ENCODE measurements around the gene GJC2. TPM values are rescaled to one million over a fixed set of nuclear protein-coding genes. Genes with fewer than 3 reads are reported as not detected.
A peak's percentile ranks its signal among the peaks of the same experiment; 100 is the strongest.

Gene GJC2
- total and polyA plus RNA-seq, 2 donors (not counting 1 experiment from before 2014, with no cell fraction given) = 0.16 to 0.30 TPM

- Histone ChIP-seq H2AFZ (ENCODE audit: insufficient read depth, low read depth, low read length, poor library complexity, severe bottlenecking) (no peak overlapping the region), H3K9ac (ENCODE audit: low read length) (peak overlapping the region; percentile 92), H3K79me2 (ENCODE audit: control insufficient read depth, insufficient read depth, low read length) (peaks cover 63% of the 10 kb centered on the region), H3K27me3 (replicated peaks in 1 of 4; ENCODE audit: control extremely low read depth in 1 of 4, control insufficient read depth in 3 of 4, insufficient read depth in 4 of 4, low read length in 3 of 4) (no peaks in the 10 kb centered on the region), H3K36me3 (replicated peaks in 1 of 2; ENCODE audit: control extremely low read depth in 1 of 2, control insufficient read depth in 1 of 2, extremely low read depth in 1 of 2, insufficient read depth in 2 of 2, low read length in 1 of 2) (peaks cover 0 to 22% of the 10 kb centered on the region in 2 experiments), H3K4me1 (ENCODE audit: control insufficient read depth in 2 of 2, insufficient read depth in 2 of 2, low read length in 2 of 2) (peaks cover 55 to 74% of the 10 kb centered on the region in 2 donors), H3K27ac (ENCODE audit: low read length in 2 of 2) (peak overlapping the region; percentile 93 to 94), H3K9me3 (ENCODE audit: control extremely low read depth in 1 of 3, control insufficient read depth in 2 of 3, insufficient read depth in 1 of 3, low read length in 2 of 3) (peaks cover 0 to 11% (median 0%) of the 10 kb centered on the region in 3 donors), H3K4me3 (ENCODE audit: control extremely low read depth in 1 of 5, extremely low read depth in 1 of 5, insufficient read depth in 1 of 5, low read depth in 2 of 5, low read length in 4 of 5) (peak overlapping the region; percentile 61 to 87 (median 82)), H4K20me1 (ENCODE audit: control insufficient read depth, insufficient read depth, low read length, poor library complexity, severe bottlenecking) (peaks cover 62% of the 10 kb centered on the region), H3K4me2 (replicated peaks; ENCODE audit: low read depth, low read length, poor library complexity, severe bottlenecking) (peak overlapping the region; percentile 98)
- ChIA-PET POLR2A (interaction anchor here (1.1 to 1.4 kb wide), 2 partner anchors 20 to 24 kb away, joined by 3 to 22 read pairs; partner anchors contain the start of gene IBA57), CTCF (interaction anchor here (0.8 to 1.8 kb wide), 2 partner anchors 24 to 25 kb away, joined by 3 to 8 read pairs; partner anchors contain the start of gene IBA57)
- ATAC-seq (ENCODE audit: low read depth) = no peak
- Mint-ChIP-seq H3K4me1 (peaks cover 62% of the 10 kb centered on the region), H3K9me3 (ENCODE audit: insufficient read depth) (no peaks in the 10 kb centered on the region), H3K4me3 (peak overlapping the region; percentile 96), H3K27ac (peak overlapping the region; percentile 100), H3K27me3 (no peaks in the 10 kb centered on the region)
- TF ChIP-seq EZH2 (IDR thresholded peaks at IDR 0.05; ENCODE audit: borderline replicate concordance, insufficient read depth, low read depth, low read length, poor library complexity, severe bottlenecking) = no peak
- no peak for TF ChIP-seq CTCF (IDR thresholded peaks at IDR 0.05)
- intact Hi-C loops (cut with micrococcal nuclease) = no loop called here
- DNase-seq = peak; percentile 24
- WGBS (ENCODE audit: insufficient coverage) = 54% methylated on average over 27 of the region's 27 CpGs
Measured at GRCh38 chr1:228141226-228142044, 8.3 kb upstream of the GJC2 start.
